Skeletal muscle tissue (tissue), 4 donors: Measurements from ENCODE around the gene PVRIG. TPM values are rescaled to one million over a fixed set of nuclear protein-coding genes. Genes with fewer than 3 reads are reported as not detected.
"Not testable (repeated sequence)": the region's sequence is repeated elsewhere in the genome, so short reads cannot be mapped to it uniquely, and the experiment has no call there.

Experiments
- H3K27ac ChIP-seq: one replicate; pipeline ENCODE4 v1.7.0; 2013; ENCODE audit warnings: mild to moderate bottlenecking, low read depth, low read length, inconsistent platforms
- H3K27me3 ChIP-seq, 3 donors: one replicate each; pipeline ENCODE4 v1.7.0; 2013; ENCODE audit warnings: low read length in 3 of 3; ENCODE audit not compliant: control insufficient read depth in 3 of 3, insufficient read depth in 3 of 3
- H3K36me3 ChIP-seq, 3 donors: one replicate each; pipeline ENCODE4 v1.7.0; 2013; ENCODE audit warnings: low read length in 3 of 3; ENCODE audit not compliant: control insufficient read depth in 3 of 3, insufficient read depth in 3 of 3
- H3K4me1 ChIP-seq, 3 donors: one replicate each; pipeline ENCODE4 v1.7.0; 2013; ENCODE audit warnings: low read length in 3 of 3, mild to moderate bottlenecking in 3 of 3; ENCODE audit not compliant: control insufficient read depth in 3 of 3, insufficient read depth in 3 of 3
- H3K4me3 ChIP-seq, 3 donors: one replicate each; pipeline ENCODE4 v1.7.0; 2013; ENCODE audit warnings: low read length in 3 of 3
- H3K9ac ChIP-seq, 3 donors: one replicate each; pipeline ENCODE4 v1.7.0; 2013; ENCODE audit warnings: low read length in 3 of 3, mild to moderate bottlenecking in 3 of 3, moderate library complexity in 2 of 3, low read depth in 1 of 3
- H3K9me3 ChIP-seq, 3 donors: one replicate each; pipeline ENCODE4 v1.7.0; 2013; ENCODE audit warnings: low read length in 3 of 3; ENCODE audit not compliant: control insufficient read depth in 3 of 3
- total RNA-seq: library from RNA; depleted of rRNA; stranded (reverse); fragments of >200 nt; gene quantifications from one replicate; pipeline ENCODE4 v1.2.3, GENCODE V29; 2014
- donor health status: Osteomylitis.

PVRIG gene
- total RNA-seq, 1 donor from 2014 or later: not detected

- Histone ChIP-seq H3K4me3 (peak overlapping the region in 1 of 3 donors; percentile 57), H3K9ac (peak overlapping the region in 2 of 3 donors; percentile 70 to 81), H3K27ac (peak overlapping the region; percentile 81)
These were observed 49.1 kb downstream of the PVRIG start for GRCh38 chr7:100268882-100269281.

GRCh38 chr7:100269306-100270045 lies 49.7 kb downstream of the PVRIG start:
- peak overlapping the region in 2 of 3 donors; percentile 70 to 81 for H3K9ac ChIP-seq
- H3K9me3 ChIP-seq, H3K27me3 ChIP-seq, H3K36me3 ChIP-seq: not testable (repeated sequence)
- H3K4me1 ChIP-seq: peaks cover 21 to 39% (median 28%) of the 10 kb centered on the region in 3 donors
- H3K27ac ChIP-seq: peak overlapping the region; percentile 81
- H3K4me3 ChIP-seq: peak overlapping the region; percentile 51 to 57 (median 52)

More at GRCh38 chr7:100268882-100269281, 49.1 kb downstream of the PVRIG start:
- H3K36me3 ChIP-seq, H3K27me3 ChIP-seq, H3K9me3 ChIP-seq: not testable (repeated sequence)
- peaks cover 21 to 44% (median 31%) of the 10 kb centered on the region in 3 donors for H3K4me1 ChIP-seq

- H3K9ac ChIP-seq: peak overlapping the region; percentile 61 to 81 (median 70)
- not testable (repeated sequence) for H3K27me3 ChIP-seq, H3K36me3 ChIP-seq, H3K9me3 ChIP-seq
- peaks cover 19 to 39% (median 28%) of the 10 kb centered on the region in 3 donors for H3K4me1 ChIP-seq
- peak overlapping the region; percentile 50 to 69 (median 60) for H3K4me3 ChIP-seq
- H3K27ac ChIP-seq: peak overlapping the region; percentile 81
These were observed 50.5 kb downstream of the PVRIG start for GRCh38 chr7:100270046-100270918.

Other genes with a start within 250 kb of the PVRIG start
- 9.4 TPM for gene AZGP1, start 243.9 kb upstream of the PVRIG start, total RNA-seq
- 32.9 TPM for gene ZKSCAN1, start 204.4 kb upstream of the PVRIG start, total RNA-seq
- gene ZSCAN21, start 170.2 kb upstream of the PVRIG start, total RNA-seq: 11.5 TPM
- 34.4 TPM for gene ZNF3, start 138.2 kb upstream of the PVRIG start, total RNA-seq
- gene COPS6, start 131.0 kb upstream of the PVRIG start, total RNA-seq: 57.4 TPM
- 42.3 TPM for gene MCM7, start 118.6 kb upstream of the PVRIG start, total RNA-seq
- 20.9 TPM for gene AP4M1, start 118.3 kb upstream of the PVRIG start, total RNA-seq
- gene TAF6, start 100.6 kb upstream of the PVRIG start, total RNA-seq: 11.0 TPM
- gene CNPY4, start 100.3 kb upstream of the PVRIG start, total RNA-seq: 25.6 TPM
- gene MBLAC1, start 93.0 kb upstream of the PVRIG start, total RNA-seq: 1.0 TPM
- gene LAMTOR4, start 71.0 kb upstream of the PVRIG start, total RNA-seq: 73.1 TPM
- 2.6 TPM for gene TRAPPC14, start 61.2 kb upstream of the PVRIG start, total RNA-seq
- gene GAL3ST4, start 51.3 kb upstream of the PVRIG start, total RNA-seq: 2.1 TPM
- gene GPC2, start 42.6 kb upstream of the PVRIG start, total RNA-seq: 5.2 TPM
- 0.52 TPM for gene STAG3, start 42.0 kb upstream of the PVRIG start, total RNA-seq
- not detected for gene SPDYE3, start 87.8 kb downstream of the PVRIG start, total RNA-seq
- gene PILRB, start 138.2 kb downstream of the PVRIG start, total RNA-seq: 4.2 TPM
- 1.6 TPM for gene PILRA, start 153.5 kb downstream of the PVRIG start, total RNA-seq
- gene ZCWPW1, start 208.8 kb downstream of the PVRIG start, total RNA-seq: 3.1 TPM
- gene MEPCE, start 209.9 kb downstream of the PVRIG start, total RNA-seq: 30.8 TPM
- gene PPP1R35, start 216.5 kb downstream of the PVRIG start, total RNA-seq: 5.2 TPM
- not detected for gene SPACDR, start 244.3 kb downstream of the PVRIG start, total RNA-seq